NCI-H748 treated with DMSO at 0.1 percent for 48 hours (cell line): Measurements from ENCODE around the gene ANAPC16.
"Not testable (repeated sequence)": the region's sequence is repeated elsewhere in the genome, so short reads cannot be mapped to it uniquely, and the experiment has no call there.

ENCODE experiments used
- DNase-seq: peaks from one replicate; lab custom pipeline; 2025; lab: John Stamatoyannopoulos, UW

ANAPC16 gene

GRCh38 chr10:72215611-72216549 lies at the start of gene ANAPC16, which contains the start of gene ASCC1:
ANAPC16 (plus strand) TSS chr10:72216012; CDS start chr10:72223915, 7,903 bp downstream.
ASCC1 (minus strand) TSS chr10:72216276; CDS start chr10:72213298, 2,978 bp downstream.
- DNase-seq, result peak; percentile 81

- no peak for DNase-seq
Observed at GRCh38 chr10:72167118-72167517, 48.7 kb upstream of the ANAPC16 start.

- no peak for DNase-seq
Observed at GRCh38 chr10:72170263-72170662, 45.5 kb upstream of the ANAPC16 start.

- DNase-seq, result no peak
Observed at GRCh38 chr10:72170733-72171132, 45.1 kb upstream of the ANAPC16 start.

GRCh38 chr10:72171175-72171630 lies 44.6 kb upstream of the ANAPC16 start:
- no peak for DNase-seq

- DNase-seq, result no peak
Observed at GRCh38 chr10:72173262-72173618, 42.6 kb upstream of the ANAPC16 start.

GRCh38 chr10:72173619-72174296 lies 42.1 kb upstream of the ANAPC16 start:
- no peak for DNase-seq

- DNase-seq, result no peak
Observed at GRCh38 chr10:72174297-72174662, 41.5 kb upstream of the ANAPC16 start.

- DNase-seq, result no peak
Observed at GRCh38 chr10:72175149-72175548, 40.7 kb upstream of the ANAPC16 start.

- DNase-seq, result no peak
Observed at GRCh38 chr10:72176701-72177100, 39.1 kb upstream of the ANAPC16 start.

GRCh38 chr10:72177454-72177853 lies 38.4 kb upstream of the ANAPC16 start:
- no peak for DNase-seq

- DNase-seq, result no peak
Observed at GRCh38 chr10:72184156-72184555, 31.7 kb upstream of the ANAPC16 start.

- DNase-seq, result no peak
Observed at GRCh38 chr10:72186258-72186981, 29.4 kb upstream of the ANAPC16 start.

- DNase-seq, result no peak
Observed at GRCh38 chr10:72186982-72187330, 28.9 kb upstream of the ANAPC16 start.

GRCh38 chr10:72194949-72195348 lies 20.9 kb upstream of the ANAPC16 start:
- DNase-seq, result no peak

GRCh38 chr10:72200883-72201282 lies 14.9 kb upstream of the ANAPC16 start:
- DNase-seq, result no peak

- DNase-seq, result no peak
Observed at GRCh38 chr10:72201293-72201692, 14.5 kb upstream of the ANAPC16 start.

GRCh38 chr10:72204296-72204695 lies 11.5 kb upstream of the ANAPC16 start:
- DNase-seq, result no peak

GRCh38 chr10:72204724-72205123 lies 11.1 kb upstream of the ANAPC16 start:
- DNase-seq, result no peak

- no peak for DNase-seq
Observed at GRCh38 chr10:72206511-72207229, 9.1 kb upstream of the ANAPC16 start.

- not testable (repeated sequence) for DNase-seq
Observed at GRCh38 chr10:72208526-72208925, 7.3 kb upstream of the ANAPC16 start.

GRCh38 chr10:72211381-72211780 lies 4.4 kb upstream of the ANAPC16 start:
- not testable (repeated sequence) for DNase-seq
